HG02970 (cell line): Measurements from ENCODE around the gene TIAM2.
"Not testable (repeated sequence)": the region's sequence is repeated elsewhere in the genome, so short reads cannot be mapped to it uniquely, and the experiment has no call there.

Source experiments
- ATAC-seq: cut with Tn5 transposase; IDR thresholded peaks from one replicate; pipeline ENCODE4 v1.9.1; 2021; ENCODE audit warnings: mild to moderate bottlenecking, moderate library complexity, moderate number of reproducible peaks; ENCODE audit not compliant: unreplicated experiment, low FRiP score

TIAM2 gene

GRCh38 chr6:155248008-155249001 lies 253.2 kb downstream of the TIAM2 start:
- no peak for ATAC-seq

- ATAC-seq: no peak
These were observed 255.7 kb downstream of the TIAM2 start for GRCh38 chr6:155250701-155251381.

GRCh38 chr6:155252581-155252980 lies 257.5 kb downstream of the TIAM2 start:
- no peak for ATAC-seq

- no peak for ATAC-seq
These were observed 258.2 kb downstream of the TIAM2 start for GRCh38 chr6:155253337-155253736.

GRCh38 chr6:155254139-155254538 lies 259.0 kb downstream of the TIAM2 start:
- no peak for ATAC-seq

GRCh38 chr6:155256122-155256795 lies 261.1 kb downstream of the TIAM2 start:
- no peak for ATAC-seq

- no peak for ATAC-seq
These were observed 262.7 kb downstream of the TIAM2 start for GRCh38 chr6:155257796-155258195.

- ATAC-seq: no peak
These were observed 264.1 kb downstream of the TIAM2 start for GRCh38 chr6:155259204-155259603.

- no peak for ATAC-seq
These were observed 264.8 kb downstream of the TIAM2 start for GRCh38 chr6:155259897-155260296.

- no peak for ATAC-seq
These were observed 265.6 kb downstream of the TIAM2 start for GRCh38 chr6:155260686-155261085.

GRCh38 chr6:155261111-155261900 lies 266.2 kb downstream of the TIAM2 start:
- ATAC-seq: no peak

- no peak for ATAC-seq
These were observed 267.5 kb downstream of the TIAM2 start for GRCh38 chr6:155262655-155263054.

GRCh38 chr6:155263373-155264063 lies 268.4 kb downstream of the TIAM2 start, which contains the start of gene CLDN20:
CLDN20 (plus strand) TSS chr6:155264013; CDS start chr6:155275720, 11,707 bp downstream.
- ATAC-seq: no peak

- ATAC-seq: no peak
These were observed 269.7 kb downstream of the TIAM2 start for GRCh38 chr6:155264693-155265320.

GRCh38 chr6:155265843-155266535 lies 270.9 kb downstream of the TIAM2 start:
- no peak for ATAC-seq

GRCh38 chr6:155267411-155267810 lies 272.3 kb downstream of the TIAM2 start:
- no peak for ATAC-seq

- ATAC-seq: not testable (repeated sequence)
These were observed 273.2 kb downstream of the TIAM2 start for GRCh38 chr6:155268088-155268867.

- ATAC-seq: no peak
These were observed 274.6 kb downstream of the TIAM2 start for GRCh38 chr6:155269765-155270164.
